Skeletal muscle tissue (tissue), 4 donors: ENCODE results near the gene CYREN. TPM values are rescaled to one million over a fixed set of nuclear protein-coding genes. Genes with fewer than 3 reads are reported as not detected.
A peak's percentile ranks its signal among the peaks of the same experiment; 100 is the strongest.

Source experiments
- H3K27ac ChIP-seq: one replicate; pipeline ENCODE4 v1.7.0; 2013; ENCODE audit warnings: mild to moderate bottlenecking, low read depth, low read length, inconsistent platforms
- H3K27me3 ChIP-seq, 3 donors: one replicate each; pipeline ENCODE4 v1.7.0; 2013; ENCODE audit warnings: low read length in 3 of 3; ENCODE audit not compliant: control insufficient read depth in 3 of 3, insufficient read depth in 3 of 3
- H3K36me3 ChIP-seq, 3 donors: one replicate each; pipeline ENCODE4 v1.7.0; 2013; ENCODE audit warnings: low read length in 3 of 3; ENCODE audit not compliant: control insufficient read depth in 3 of 3, insufficient read depth in 3 of 3
- H3K4me1 ChIP-seq, 3 donors: one replicate each; pipeline ENCODE4 v1.7.0; 2013; ENCODE audit warnings: low read length in 3 of 3, mild to moderate bottlenecking in 3 of 3; ENCODE audit not compliant: control insufficient read depth in 3 of 3, insufficient read depth in 3 of 3
- H3K4me3 ChIP-seq, 3 donors: one replicate each; pipeline ENCODE4 v1.7.0; 2013; ENCODE audit warnings: low read length in 3 of 3
- H3K9ac ChIP-seq, 3 donors: one replicate each; pipeline ENCODE4 v1.7.0; 2013; ENCODE audit warnings: low read length in 3 of 3, mild to moderate bottlenecking in 3 of 3, moderate library complexity in 2 of 3, low read depth in 1 of 3
- H3K9me3 ChIP-seq, 3 donors: one replicate each; pipeline ENCODE4 v1.7.0; 2013; ENCODE audit warnings: low read length in 3 of 3; ENCODE audit not compliant: control insufficient read depth in 3 of 3
- total RNA-seq: library from RNA; depleted of rRNA; stranded (reverse); fragments of >200 nt; gene quantifications from one replicate; pipeline ENCODE4 v1.2.3, GENCODE V29; 2014
- donor health status: Osteomylitis.

Gene CYREN
- total RNA-seq, 1 donor from 2014 or later: 20.4 TPM

GRCh38 chr7:135162382-135163001, 8.0 kb downstream of the CYREN start:
- H3K36me3 ChIP-seq: peaks cover 18 to 21% (median 20%) of the 10 kb centered on the region in 3 donors
- H3K9me3 ChIP-seq: no peaks in the 10 kb centered on the region
- no peak overlapping the region for H3K9ac ChIP-seq
- H3K27ac ChIP-seq: peak overlapping the region; percentile 89
- H3K4me3 ChIP-seq: no peak overlapping the region
- no peaks in the 10 kb centered on the region for H3K27me3 ChIP-seq
- H3K4me1 ChIP-seq: peaks cover 84 to 91% (median 86%) of the 10 kb centered on the region in 3 donors

DNA sequence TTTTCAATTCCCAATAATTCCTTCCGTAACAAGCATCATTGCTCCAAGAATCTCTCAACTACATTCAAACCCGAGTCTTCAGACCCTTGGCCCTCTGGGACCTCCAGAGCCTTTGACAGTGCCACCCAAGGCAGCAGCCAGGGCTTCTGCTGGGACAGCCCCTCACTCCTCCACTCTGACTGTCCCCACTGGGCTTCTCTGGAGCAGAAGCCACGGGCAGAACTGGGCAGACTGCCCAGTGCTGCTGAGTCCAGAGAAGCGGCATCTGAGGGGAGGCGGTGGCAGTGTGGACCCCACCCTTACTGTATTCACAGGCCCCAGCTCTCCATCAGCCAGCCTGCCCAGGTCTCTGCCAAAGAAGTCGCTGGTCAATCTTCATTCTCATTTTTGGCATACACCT, 8.8 kb downstream of the CYREN start:
- H3K27me3 ChIP-seq: no peaks in the 10 kb centered on the region
- H3K27ac ChIP-seq: peak overlapping the region; percentile 89
- H3K9me3 ChIP-seq: no peaks in the 10 kb centered on the region
- no peak overlapping the region for H3K4me3 ChIP-seq
- H3K4me1 ChIP-seq: peaks cover 82 to 87% (median 86%) of the 10 kb centered on the region in 3 donors
- peaks cover 10 to 15% (median 13%) of the 10 kb centered on the region in 3 donors for H3K36me3 ChIP-seq
- peak overlapping the region in 1 of 3 donors; percentile 32 for H3K9ac ChIP-seq

DNA sequence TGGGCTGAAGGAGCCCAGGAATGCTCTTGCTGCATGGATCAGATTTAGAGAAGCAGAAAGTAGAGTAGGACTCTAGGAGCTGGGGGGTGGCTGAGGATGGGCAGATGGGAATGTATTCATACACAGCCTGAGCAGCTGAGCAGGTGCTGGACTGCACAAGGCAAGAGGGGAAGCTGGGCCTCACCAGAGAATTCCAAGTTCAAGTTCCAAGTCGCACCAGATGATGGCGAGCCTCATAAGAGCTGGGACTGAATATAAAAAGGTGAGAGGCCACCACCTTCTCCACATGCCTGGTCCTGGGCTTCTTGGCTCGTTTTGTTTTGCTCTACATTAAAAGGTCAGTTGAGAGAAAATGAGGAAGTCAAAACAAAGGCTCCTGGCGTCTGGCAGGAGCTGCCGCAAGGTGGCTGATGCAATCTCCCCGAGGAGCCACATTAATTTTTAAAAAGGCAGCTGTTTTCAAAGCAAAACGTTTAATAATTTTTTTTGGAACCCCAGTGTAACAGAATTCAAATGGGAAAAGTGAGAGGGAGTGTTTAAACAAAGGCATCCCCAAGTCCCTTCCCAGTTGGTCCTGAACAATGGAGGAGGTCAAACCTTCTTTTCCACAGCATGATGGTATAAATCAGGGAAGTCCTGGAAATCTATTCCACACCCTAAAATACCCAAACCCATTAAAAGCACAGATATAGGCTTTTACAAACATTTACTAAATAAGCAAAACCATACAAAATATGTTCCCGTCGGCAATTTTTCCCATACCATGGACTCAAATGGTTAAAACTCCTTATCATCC, 9.5 kb downstream of the CYREN start:
- Histone ChIP-seq H3K9me3 (peaks cover 0 to 2% (median under 1%) of the 10 kb centered on the region in 3 donors), H3K4me1 (peaks cover 76 to 81% (median 81%) of the 10 kb centered on the region in 3 donors), H3K4me3 (peak overlapping the region; percentile 15 to 41 (median 24)), H3K27ac (peak overlapping the region; percentile 89), H3K9ac (peak overlapping the region in 2 of 3 donors; percentile 32 to 58), H3K27me3 (no peaks in the 10 kb centered on the region), H3K36me3 (peaks cover 6 to 9% (median 7%) of the 10 kb centered on the region in 3 donors)

DNA sequence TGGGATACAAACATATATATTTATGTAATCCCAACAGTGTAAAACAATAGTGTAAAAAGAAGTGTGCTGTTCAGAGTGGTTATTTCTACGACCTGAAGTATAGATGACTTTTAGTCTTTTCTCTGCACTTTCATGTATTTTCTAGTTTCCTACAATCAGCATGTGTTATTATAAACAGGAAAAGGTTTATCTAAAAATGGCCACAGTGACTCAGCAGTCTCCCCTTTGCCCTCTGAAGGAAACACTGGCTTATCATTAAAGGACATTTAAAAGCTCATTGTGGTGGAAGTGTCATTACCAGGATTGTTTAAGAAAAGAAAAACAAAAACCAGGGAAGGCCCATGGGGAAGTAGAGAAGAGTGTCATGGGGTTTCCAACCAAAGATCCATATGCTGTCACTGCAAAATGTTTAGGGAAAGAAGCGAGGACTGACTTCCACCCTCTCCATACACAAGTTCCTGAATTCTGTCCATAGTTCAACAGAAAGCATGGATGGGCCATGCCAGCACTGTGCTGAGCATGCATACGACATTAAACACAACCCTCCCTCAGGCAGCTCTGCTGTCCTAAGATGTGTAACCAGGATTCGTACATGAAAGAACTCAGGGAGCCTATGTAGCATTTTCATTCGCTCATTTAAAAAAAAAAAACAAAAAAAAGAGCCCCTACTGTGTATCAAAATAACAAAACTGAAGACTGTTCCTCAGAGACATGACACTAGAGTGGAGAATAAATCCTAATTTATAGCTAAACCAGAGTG, 10.2 kb downstream of the CYREN start:
- H3K4me1 ChIP-seq: peaks cover 69 to 74% (median 73%) of the 10 kb centered on the region in 3 donors
- peak overlapping the region; percentile 89 for H3K27ac ChIP-seq

GRCh38 chr7:135159359-135160085, 11.0 kb downstream of the CYREN start:
- H3K27me3 ChIP-seq: no peaks in the 10 kb centered on the region
- H3K9me3 ChIP-seq: peaks cover 0 to 4% (median 2%) of the 10 kb centered on the region in 3 donors
- H3K9ac ChIP-seq: peak overlapping the region; percentile 58 to 73 (median 59)
- H3K27ac ChIP-seq: peak overlapping the region; percentile 89
- H3K4me1 ChIP-seq: peaks cover 61 to 66% (median 66%) of the 10 kb centered on the region in 3 donors
- H3K4me3 ChIP-seq: peak overlapping the region in 2 of 3 donors; percentile 34 to 58
- H3K36me3 ChIP-seq: peaks cover 0 to 3% (median 2%) of the 10 kb centered on the region in 3 donors

More for the DNA sequence above, 10.2 kb downstream of the CYREN start:
- H3K9ac ChIP-seq: peak overlapping the region; percentile 23 to 58 (median 25)
- peaks cover 0 to 4% (median 2%) of the 10 kb centered on the region in 3 donors for H3K9me3 ChIP-seq
- H3K27me3 ChIP-seq: no peaks in the 10 kb centered on the region
- H3K4me3 ChIP-seq: peak overlapping the region; percentile 15 to 41 (median 24)
- peaks cover 0 to 3% (median 2%) of the 10 kb centered on the region in 3 donors for H3K36me3 ChIP-seq

DNA sequence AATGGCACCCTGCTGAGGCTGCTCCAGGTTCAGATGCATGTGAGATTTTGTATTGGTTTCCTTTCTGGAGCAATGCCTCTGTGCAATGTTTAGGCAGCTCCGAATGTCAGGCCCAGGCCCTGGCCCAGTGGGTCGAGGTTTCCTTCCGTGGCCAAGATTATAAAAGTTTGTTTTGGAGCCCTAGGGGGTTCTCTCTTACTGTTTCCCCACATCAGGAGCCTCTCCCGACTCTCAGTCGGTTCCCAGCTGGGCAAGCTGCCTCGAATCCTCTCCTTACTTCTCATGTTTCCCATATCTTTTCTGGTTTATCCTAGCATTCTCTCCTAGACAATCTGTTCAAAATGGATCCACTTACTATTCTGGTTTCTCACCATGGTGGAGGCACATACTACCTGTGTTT, 11.6 kb downstream of the CYREN start:
- peaks cover 57 to 59% (median 59%) of the 10 kb centered on the region in 3 donors for H3K4me1 ChIP-seq
- peak overlapping the region; percentile 45 to 63 (median 58) for H3K4me3 ChIP-seq
- no peaks in the 10 kb centered on the region for H3K27me3 ChIP-seq
- H3K36me3 ChIP-seq: peaks cover 0 to 3% (median 2%) of the 10 kb centered on the region in 3 donors
- peak overlapping the region; percentile 58 to 73 (median 59) for H3K9ac ChIP-seq
- H3K27ac ChIP-seq: peak overlapping the region; percentile 89
- H3K9me3 ChIP-seq: peaks cover 0 to 4% (median 2%) of the 10 kb centered on the region in 3 donors

- Histone ChIP-seq H3K27ac (peak overlapping the region; percentile 89), H3K4me1 (peaks cover 52 to 55% (median 53%) of the 10 kb centered on the region in 3 donors), H3K9ac (peak overlapping the region; percentile 58 to 73 (median 67)), H3K9me3 (peaks cover 0 to 4% (median 2%) of the 10 kb centered on the region in 3 donors), H3K27me3 (no peaks in the 10 kb centered on the region), H3K4me3 (peak overlapping the region; percentile 45 to 63 (median 58)), H3K36me3 (peaks cover 0 to 3% (median 0%) of the 10 kb centered on the region in 3 donors)
Observed at GRCh38 chr7:135158141-135158655, 12.3 kb downstream of the CYREN start.

DNA sequence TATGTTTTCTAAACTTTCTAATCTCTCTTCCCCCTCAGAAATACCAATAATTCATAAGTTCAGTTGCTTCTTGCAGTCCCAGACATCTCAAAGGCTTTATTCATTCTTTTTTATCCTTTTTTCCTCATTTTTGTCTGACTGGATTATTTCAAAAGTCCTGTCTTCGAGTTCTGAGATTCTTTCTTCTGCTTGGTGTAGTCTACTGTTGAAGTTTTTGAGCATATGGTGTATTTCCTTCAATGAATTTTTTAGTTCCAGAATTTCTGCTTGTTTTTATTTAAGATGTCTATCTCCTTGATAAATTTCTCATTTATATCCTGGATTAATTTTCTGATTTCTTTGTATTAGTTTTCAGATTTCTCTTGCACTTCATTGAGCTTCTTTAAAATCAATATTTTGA, 14.2 kb downstream of the CYREN start:
- Histone ChIP-seq H3K4me3 (no peak overlapping the region), H3K4me1 (peaks cover 49 to 50% (median 49%) of the 10 kb centered on the region in 3 donors), H3K27ac (no peak overlapping the region), H3K27me3 (no peaks in the 10 kb centered on the region), H3K36me3 (peaks cover 3 to 13% (median 8%) of the 10 kb centered on the region in 3 donors), H3K9me3 (peaks cover 0 to 4% (median 2%) of the 10 kb centered on the region in 3 donors), H3K9ac (no peak overlapping the region)

- Histone ChIP-seq H3K9me3 (peaks cover 0 to 4% (median 2%) of the 10 kb centered on the region in 3 donors), H3K27ac (no peak overlapping the region), H3K9ac (no peak overlapping the region), H3K27me3 (no peaks in the 10 kb centered on the region), H3K36me3 (peaks cover 3 to 15% (median 8%) of the 10 kb centered on the region in 3 donors), H3K4me1 (peaks cover 43 to 45% (median 44%) of the 10 kb centered on the region in 3 donors), H3K4me3 (no peak overlapping the region)
Observed at GRCh38 chr7:135154734-135155133, 15.8 kb downstream of the CYREN start.
